Mesendoderm (in vitro differentiated cells): ENCODE data around the gene HMCN2.

ENCODE experiments used
- DNase-seq: peaks from one replicate; pipeline ENCODE4 v3.0.0; 2013
- H2AK5ac ChIP-seq: 2 replicates; pipeline ENCODE4 v1.6.1; 2013; ENCODE audit warnings: low read length, inconsistent platforms
- H2BK120ac ChIP-seq: 2 replicates; pipeline ENCODE4 v1.6.1; 2013; ENCODE audit warnings: low read depth, mild to moderate bottlenecking, low read length, moderate library complexity, mixed read lengths
- H2BK15ac ChIP-seq: replicated peaks from 2 replicates; pipeline ENCODE4 v1.6.1; 2013; ENCODE audit warnings: low read depth, mild to moderate bottlenecking, moderate library complexity
- H2BK5ac ChIP-seq: 2 replicates; pipeline ENCODE4 v1.6.1; 2013; ENCODE audit warnings: low read length, inconsistent platforms
- H3K18ac ChIP-seq: 2 replicates; pipeline ENCODE4 v1.6.1; 2013; ENCODE audit warnings: mild to moderate bottlenecking, low read length, mixed read lengths
- H3K23ac ChIP-seq: one replicate; pipeline ENCODE4 v1.6.1; 2013; ENCODE audit warnings: low read length
- H3K27ac ChIP-seq: 2 replicates; pipeline ENCODE4 v1.5.1; 2013; ENCODE audit warnings: low read depth, mild to moderate bottlenecking, inconsistent platforms, low read length, moderate library complexity
- H3K27me3 ChIP-seq: 2 replicates; pipeline ENCODE4 v1.6.1; 2013; ENCODE audit warnings: low read length, control low read depth, mild to moderate bottlenecking, inconsistent platforms; ENCODE audit not compliant: insufficient read depth, poor library complexity
- H3K36me3 ChIP-seq: 2 replicates; pipeline ENCODE4 v1.6.1; 2013; ENCODE audit warnings: low read length, inconsistent platforms; ENCODE audit not compliant: control insufficient read depth, insufficient read depth
- H3K4ac ChIP-seq: one replicate; pipeline ENCODE4 v1.6.1; 2013; ENCODE audit warnings: low read depth, mild to moderate bottlenecking, low read length, moderate library complexity
- H3K4me1 ChIP-seq: 2 replicates; pipeline ENCODE4 v1.6.1; 2013; ENCODE audit warnings: low read depth, low read length, inconsistent platforms; ENCODE audit not compliant: control insufficient read depth
- H3K4me2 ChIP-seq: 2 replicates; pipeline ENCODE4 v1.6.1; 2013; ENCODE audit warnings: low read length
- H3K4me3 ChIP-seq: 2 replicates; pipeline ENCODE4 v1.5.1; 2013; ENCODE audit warnings: mild to moderate bottlenecking, low read length
- H3K56ac ChIP-seq: one replicate; pipeline ENCODE4 v1.6.1; 2013; ENCODE audit warnings: low read length
- H3K79me1 ChIP-seq: 2 replicates; pipeline ENCODE4 v1.6.1; 2013; ENCODE audit warnings: low read length, inconsistent platforms
- H3K79me2 ChIP-seq: 2 replicates; pipeline ENCODE4 v1.6.1; 2013; ENCODE audit warnings: mild to moderate bottlenecking, low read length; ENCODE audit not compliant: control insufficient read depth, insufficient read depth
- H3K9ac ChIP-seq: 2 replicates; pipeline ENCODE4 v1.6.1; 2013; ENCODE audit warnings: low read length, inconsistent platforms
- H4K5ac ChIP-seq: one replicate; pipeline ENCODE4 v1.6.1; 2013; ENCODE audit warnings: low read length
- H4K8ac ChIP-seq: one replicate; pipeline ENCODE4 v1.6.1; 2013; ENCODE audit warnings: low read depth, mild to moderate bottlenecking, control low read depth, low read length, moderate library complexity
- WGBS: extraction: QIAGEN DNeasy Blood & Tissue Kit; methylation state at CpG from one replicate; pipeline ENCODE4 v1.1.7; 2013; ENCODE audit warnings: low lambda C conversion rate, missing lambda C conversion rate; ENCODE audit not compliant: insufficient coverage; ENCODE audit errors: extremely low coverage; 5-methylcytosine and 5-hydroxymethylcytosine counted together

Gene HMCN2

DNA sequence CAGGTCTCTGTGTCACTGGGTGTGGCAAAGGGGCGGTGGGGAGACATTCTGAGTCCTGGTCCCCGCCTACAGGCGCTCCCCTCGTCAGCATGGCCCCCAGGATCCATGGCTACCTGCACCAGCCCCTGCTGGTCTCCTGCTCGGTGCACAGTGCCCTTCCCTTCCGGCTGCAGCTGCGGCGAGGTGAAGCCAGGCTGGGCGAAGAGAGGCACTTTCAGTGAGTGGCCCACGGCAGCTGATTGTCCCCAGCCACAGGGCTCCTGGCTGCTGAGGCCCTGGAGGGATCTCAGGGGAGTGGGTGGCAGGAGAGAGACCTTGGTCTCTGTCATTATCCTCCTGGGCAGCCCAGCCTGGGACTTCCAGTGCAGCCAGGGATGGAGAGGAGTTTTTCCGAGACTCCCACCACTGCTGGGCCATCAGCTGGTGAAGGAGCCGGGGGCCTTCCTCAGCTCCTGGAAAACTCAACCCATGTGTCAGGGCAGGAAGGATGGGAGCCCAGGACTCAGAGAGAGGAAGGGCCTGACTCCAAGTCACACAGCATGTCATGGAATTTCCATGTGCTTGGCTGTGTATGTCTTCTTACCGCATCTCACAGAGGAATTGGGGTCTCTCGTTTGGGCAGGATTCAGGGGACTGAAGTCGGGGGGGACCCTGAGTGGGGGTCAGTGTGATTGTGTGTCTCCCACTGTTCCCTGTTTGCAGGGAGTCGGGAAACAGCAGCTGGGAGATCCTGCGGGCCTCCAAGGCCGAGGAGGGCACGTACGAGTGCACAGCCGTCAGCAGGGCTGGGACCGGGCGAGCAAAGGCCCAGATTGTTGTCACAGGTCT is 37.4 kb downstream of the HMCN2 start:
- no peak overlapping the region for H3K18ac ChIP-seq
- H2BK120ac ChIP-seq, result no peak overlapping the region
- H3K27ac ChIP-seq, result no peak overlapping the region
- no peaks in the 10 kb centered on the region for H3K36me3 ChIP-seq
- no peak overlapping the region for H3K56ac ChIP-seq
- no peak overlapping the region for H3K23ac ChIP-seq
- no peaks in the 10 kb centered on the region for H3K79me2 ChIP-seq
- H3K79me1 ChIP-seq, result no peaks in the 10 kb centered on the region
- H3K4me3 ChIP-seq, result no peak overlapping the region
- no peak overlapping the region for H3K4me2 ChIP-seq
- H3K9ac ChIP-seq, result no peak overlapping the region
- H4K5ac ChIP-seq, result no peak overlapping the region
- H2BK5ac ChIP-seq, result no peak overlapping the region
- no peak overlapping the region for H4K8ac ChIP-seq
- DNase-seq, result no peak
- H2AK5ac ChIP-seq, result no peak overlapping the region
- H3K27me3 ChIP-seq, result no peaks in the 10 kb centered on the region
- no peaks in the 10 kb centered on the region for H3K4me1 ChIP-seq
- H3K4ac ChIP-seq, result no peak overlapping the region
- no peak overlapping the region for H2BK15ac ChIP-seq
- no CpG with 5 or more reads among the region's 23 CpGs for WGBS

GRCh38 chr9:130303613-130304055 is 38.1 kb downstream of the HMCN2 start:
- H3K9ac ChIP-seq, result no peak overlapping the region
- no peak for DNase-seq
- no peak overlapping the region for H2BK120ac ChIP-seq

GRCh38 chr9:130304116-130304515 is 38.6 kb downstream of the HMCN2 start:
- no peak overlapping the region for H2BK15ac ChIP-seq
- H3K56ac ChIP-seq, result no peak overlapping the region
- no peak overlapping the region for H4K8ac ChIP-seq
- no peaks in the 10 kb centered on the region for H3K79me2 ChIP-seq
- no peak overlapping the region for H3K4me2 ChIP-seq
- H3K23ac ChIP-seq, result no peak overlapping the region
- no peak overlapping the region for H4K5ac ChIP-seq
- H2BK5ac ChIP-seq, result no peak overlapping the region
- DNase-seq, result no peak
- no peak overlapping the region for H3K4ac ChIP-seq
- H3K36me3 ChIP-seq, result no peaks in the 10 kb centered on the region
- H3K79me1 ChIP-seq, result no peaks in the 10 kb centered on the region
- H3K18ac ChIP-seq, result no peak overlapping the region
- no peak overlapping the region for H3K4me3 ChIP-seq
- H3K4me1 ChIP-seq, result no peaks in the 10 kb centered on the region
- H2AK5ac ChIP-seq, result no peak overlapping the region
- no peak overlapping the region for H3K9ac ChIP-seq
- no peak overlapping the region for H2BK120ac ChIP-seq
- H3K27me3 ChIP-seq, result no peaks in the 10 kb centered on the region
- H3K27ac ChIP-seq, result no peak overlapping the region
- no CpG with 5 or more reads among the region's 7 CpGs for WGBS

More at GRCh38 chr9:130303613-130304055, 38.1 kb downstream of the HMCN2 start:
- Histone ChIP-seq H3K36me3 (no peaks in the 10 kb centered on the region), H3K4me3 (no peak overlapping the region), H3K23ac (no peak overlapping the region), H4K5ac (no peak overlapping the region), H3K18ac (no peak overlapping the region), H2BK5ac (no peak overlapping the region), H3K4me1 (no peaks in the 10 kb centered on the region), H3K4me2 (no peak overlapping the region), H4K8ac (no peak overlapping the region), H2BK15ac (no peak overlapping the region), H3K4ac (no peak overlapping the region), H3K27ac (no peak overlapping the region), H3K56ac (no peak overlapping the region), H3K79me1 (no peaks in the 10 kb centered on the region), H3K27me3 (no peaks in the 10 kb centered on the region), H3K79me2 (no peaks in the 10 kb centered on the region), H2AK5ac (no peak overlapping the region)
- no CpG with 5 or more reads among the region's 17 CpGs for WGBS

DNA sequence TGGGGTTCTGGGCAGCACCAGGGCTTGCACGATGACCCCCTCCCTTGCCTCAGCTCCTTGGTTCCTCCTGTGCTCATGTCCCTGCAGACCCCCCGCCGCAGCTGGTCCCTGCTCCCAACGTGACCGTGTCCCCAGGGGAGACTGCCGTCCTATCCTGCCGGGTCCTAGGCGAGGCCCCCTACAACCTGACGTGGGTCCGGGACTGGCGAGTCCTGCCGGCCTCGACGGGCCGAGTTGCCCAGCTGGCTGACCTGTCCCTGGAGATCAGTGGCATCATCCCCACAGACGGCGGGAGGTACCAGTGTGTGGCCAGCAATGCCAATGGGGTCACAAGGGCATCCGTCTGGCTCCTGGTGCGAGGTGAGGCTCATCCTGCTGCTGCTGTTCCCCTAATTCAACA is 39.1 kb downstream of the HMCN2 start:
- no peak for DNase-seq
- Histone ChIP-seq H3K27ac (no peak overlapping the region), H2BK15ac (no peak overlapping the region), H3K18ac (no peak overlapping the region), H3K4ac (no peak overlapping the region), H2BK5ac (no peak overlapping the region), H3K4me3 (no peak overlapping the region), H3K79me2 (no peaks in the 10 kb centered on the region), H3K56ac (no peak overlapping the region), H3K23ac (no peak overlapping the region), H2AK5ac (no peak overlapping the region), H2BK120ac (no peak overlapping the region), H4K5ac (no peak overlapping the region), H3K9ac (no peak overlapping the region), H3K27me3 (no peaks in the 10 kb centered on the region), H3K79me1 (no peaks in the 10 kb centered on the region), H3K36me3 (no peaks in the 10 kb centered on the region), H3K4me2 (no peak overlapping the region), H4K8ac (no peak overlapping the region), H3K4me1 (no peaks in the 10 kb centered on the region)
- no CpG with 5 or more reads among the region's 19 CpGs for WGBS

DNA sequence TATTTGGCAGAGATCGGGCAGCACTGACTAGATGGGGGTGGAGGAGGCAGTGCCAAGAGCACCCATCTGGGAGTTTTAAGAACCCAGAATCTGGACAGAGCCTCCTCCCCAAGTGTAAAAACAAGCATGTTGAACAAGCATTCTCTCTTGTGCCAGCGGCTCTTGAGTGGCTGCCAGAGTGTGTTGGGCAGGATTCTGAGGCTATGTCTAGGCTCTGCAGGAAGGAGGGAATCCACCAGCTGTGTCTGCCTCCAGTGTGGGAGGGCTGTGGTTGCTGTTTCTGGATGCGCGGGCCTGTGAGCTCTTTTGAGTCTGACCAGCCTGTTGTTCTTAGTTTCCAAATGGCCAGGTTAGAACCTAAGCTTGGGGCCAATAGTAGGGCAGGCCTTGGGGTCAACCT is 39.8 kb downstream of the HMCN2 start:
- WGBS, result no CpG with 5 or more reads among the region's 4 CpGs
- Histone ChIP-seq H2BK120ac (no peak overlapping the region), H2BK5ac (no peak overlapping the region), H3K4me1 (no peaks in the 10 kb centered on the region), H3K79me2 (no peaks in the 10 kb centered on the region), H3K4me3 (no peak overlapping the region), H2BK15ac (no peak overlapping the region), H3K36me3 (no peaks in the 10 kb centered on the region), H3K27me3 (no peaks in the 10 kb centered on the region), H3K4ac (no peak overlapping the region), H3K79me1 (no peaks in the 10 kb centered on the region), H2AK5ac (no peak overlapping the region), H4K8ac (no peak overlapping the region), H3K27ac (no peak overlapping the region), H3K56ac (no peak overlapping the region), H3K4me2 (no peak overlapping the region), H3K9ac (no peak overlapping the region), H3K23ac (no peak overlapping the region), H3K18ac (no peak overlapping the region), H4K5ac (no peak overlapping the region)
- no peak for DNase-seq
